Measurements from ENCODE around the gene CERS6.

Gene CERS6

DNA sequence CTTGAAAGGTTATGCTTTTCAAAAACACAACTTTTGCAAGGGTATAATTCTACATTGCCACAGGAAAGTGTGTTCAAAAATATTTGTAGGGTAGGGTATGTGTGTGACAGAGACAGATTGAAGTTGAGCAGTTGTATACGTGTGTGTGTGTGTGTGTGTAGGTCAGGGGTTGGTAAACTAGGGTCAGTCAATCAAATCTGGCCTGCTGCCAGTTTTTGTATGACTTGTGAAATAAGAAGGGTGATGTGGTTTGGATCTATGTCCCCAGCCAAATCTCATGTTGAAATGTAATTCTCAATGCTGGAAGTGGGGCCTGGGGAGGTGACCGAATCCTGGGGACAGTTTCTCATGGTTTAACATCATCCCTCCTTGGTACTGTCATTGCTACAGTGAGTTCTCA lies 148.2 kb downstream of the CERS6 start:
- Mint-ChIP-seq H3K9me3 (peaks cover 31% of the 10 kb centered on the region), H3K4me1 (ENCODE audit: low read depth) (peaks cover 6% of the 10 kb centered on the region), H3K27me3 (ENCODE audit: low read depth) (no peaks in the 10 kb centered on the region), H3K4me3 (no peak overlapping the region), H3K27ac (no peak overlapping the region), H3K36me3 (ENCODE audit: low read depth) (peaks cover 22% of the 10 kb centered on the region)

DNA sequence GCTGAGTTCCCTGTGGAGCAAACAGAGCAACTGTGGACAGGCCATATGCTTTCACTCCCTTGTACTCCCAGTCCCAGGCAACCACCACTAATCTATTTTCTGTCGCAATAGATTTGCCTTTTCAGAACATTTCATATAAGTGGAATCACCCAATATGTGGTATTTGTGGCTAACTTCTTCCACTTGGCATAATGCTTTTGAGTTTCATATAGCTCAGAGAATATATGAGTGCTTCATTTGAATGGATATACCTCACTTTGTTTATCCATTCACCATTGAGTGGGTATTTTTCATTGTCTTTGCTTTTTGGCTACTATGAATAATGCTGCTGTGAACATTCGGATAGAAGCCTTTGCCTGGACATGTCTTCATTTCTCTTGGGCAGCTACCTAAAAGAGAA lies 151.9 kb downstream of the CERS6 start:
- H3K27me3 Mint-ChIP-seq (ENCODE audit: low read depth) = no peaks in the 10 kb centered on the region
- H3K4me3 Mint-ChIP-seq = no peak overlapping the region

GRCh38 chr2:168608796-168609195 lies 152.7 kb downstream of the CERS6 start:
- Mint-ChIP-seq H3K27me3 (ENCODE audit: low read depth) (no peaks in the 10 kb centered on the region), H3K4me3 (no peak overlapping the region), H3K4me1 (ENCODE audit: low read depth) (peaks cover 12% of the 10 kb centered on the region)

More for the DNA sequence above, 151.9 kb downstream of the CERS6 start:
- H3K4me1 Mint-ChIP-seq (ENCODE audit: low read depth) = peaks cover 9% of the 10 kb centered on the region
- H3K36me3 Mint-ChIP-seq (ENCODE audit: low read depth) = peaks cover 20% of the 10 kb centered on the region
- peaks cover 30% of the 10 kb centered on the region for H3K9me3 Mint-ChIP-seq
- no peak overlapping the region for H3K27ac Mint-ChIP-seq

DNA sequence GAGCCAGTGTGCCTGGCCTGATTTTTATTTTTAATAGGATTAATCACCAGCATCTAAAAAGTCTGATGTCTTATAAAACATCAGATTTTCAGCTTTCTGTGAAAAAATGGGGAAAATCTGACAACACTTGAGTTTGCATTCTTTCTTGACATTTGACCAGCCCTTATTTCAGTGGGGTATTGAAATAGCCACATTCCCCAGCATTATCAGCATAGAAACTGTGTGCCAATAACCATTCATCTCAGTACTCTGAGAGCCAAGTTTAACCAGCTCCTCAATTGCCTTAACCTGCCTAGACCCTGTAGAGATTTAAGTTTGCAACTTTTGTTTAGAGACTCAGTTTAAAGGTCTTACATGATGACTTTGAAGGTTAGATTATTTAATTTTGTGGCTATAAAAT lies 155.0 kb downstream of the CERS6 start:
- peaks cover 14% of the 10 kb centered on the region for H3K4me1 Mint-ChIP-seq (ENCODE audit: low read depth)
- no peak overlapping the region for H3K27ac Mint-ChIP-seq
- H3K36me3 Mint-ChIP-seq (ENCODE audit: low read depth) = peaks cover 24% of the 10 kb centered on the region
- peaks cover 25% of the 10 kb centered on the region for H3K9me3 Mint-ChIP-seq
- no peaks in the 10 kb centered on the region for H3K27me3 Mint-ChIP-seq (ENCODE audit: low read depth)
- H3K4me3 Mint-ChIP-seq = no peak overlapping the region

More at GRCh38 chr2:168608796-168609195, 152.7 kb downstream of the CERS6 start:
- H3K9me3 Mint-ChIP-seq = peaks cover 30% of the 10 kb centered on the region
- H3K27ac Mint-ChIP-seq = no peak overlapping the region
- peaks cover 24% of the 10 kb centered on the region for H3K36me3 Mint-ChIP-seq (ENCODE audit: low read depth)

GRCh38 chr2:168611896-168612650 lies 156.0 kb downstream of the CERS6 start:
- H3K27ac Mint-ChIP-seq = no peak overlapping the region
- no peak overlapping the region for H3K4me3 Mint-ChIP-seq
- H3K4me1 Mint-ChIP-seq (ENCODE audit: low read depth) = peaks cover 14% of the 10 kb centered on the region
- H3K9me3 Mint-ChIP-seq = peaks cover 20% of the 10 kb centered on the region
- peaks cover 17% of the 10 kb centered on the region for H3K36me3 Mint-ChIP-seq (ENCODE audit: low read depth)
- no peaks in the 10 kb centered on the region for H3K27me3 Mint-ChIP-seq (ENCODE audit: low read depth)

GRCh38 chr2:168612719-168613118 lies 156.6 kb downstream of the CERS6 start:
- Mint-ChIP-seq H3K4me1 (ENCODE audit: low read depth) (peaks cover 14% of the 10 kb centered on the region), H3K4me3 (no peak overlapping the region)

DNA sequence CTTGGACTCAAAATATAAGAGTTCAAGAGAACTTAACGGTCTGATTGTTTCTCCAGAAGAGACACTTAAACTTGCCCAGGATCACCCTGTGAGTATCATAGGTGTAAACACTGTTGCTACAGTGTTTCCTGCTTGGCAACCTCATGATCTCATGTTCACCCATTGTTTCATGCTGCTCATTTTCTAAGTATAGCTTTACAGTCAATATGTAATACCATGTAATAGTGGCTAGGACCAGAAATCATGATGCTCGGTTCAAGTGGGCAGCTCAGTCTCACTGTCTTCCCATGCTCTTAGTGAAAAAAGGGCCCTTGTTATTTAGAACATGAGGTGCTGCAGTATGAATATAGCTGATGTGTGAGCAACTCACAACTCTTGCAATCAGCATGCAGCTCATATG lies 157.5 kb downstream of the CERS6 start:
- H3K27ac Mint-ChIP-seq = no peak overlapping the region
- peaks cover 11% of the 10 kb centered on the region for H3K4me1 Mint-ChIP-seq (ENCODE audit: low read depth)
- no peaks in the 10 kb centered on the region for H3K27me3 Mint-ChIP-seq (ENCODE audit: low read depth)
- no peak overlapping the region for H3K4me3 Mint-ChIP-seq
- H3K9me3 Mint-ChIP-seq = peaks cover 20% of the 10 kb centered on the region
- peaks cover 17% of the 10 kb centered on the region for H3K36me3 Mint-ChIP-seq (ENCODE audit: low read depth)

More at GRCh38 chr2:168612719-168613118, 156.6 kb downstream of the CERS6 start:
- H3K36me3 Mint-ChIP-seq (ENCODE audit: low read depth) = peaks cover 17% of the 10 kb centered on the region
- H3K27ac Mint-ChIP-seq = no peak overlapping the region
- no peaks in the 10 kb centered on the region for H3K27me3 Mint-ChIP-seq (ENCODE audit: low read depth)
- H3K9me3 Mint-ChIP-seq = peaks cover 20% of the 10 kb centered on the region

- H3K27ac Mint-ChIP-seq = no peak overlapping the region
- H3K27me3 Mint-ChIP-seq (ENCODE audit: low read depth) = no peaks in the 10 kb centered on the region
- H3K9me3 Mint-ChIP-seq = peaks cover 20% of the 10 kb centered on the region
- peaks cover 11% of the 10 kb centered on the region for H3K4me1 Mint-ChIP-seq (ENCODE audit: low read depth)
- H3K4me3 Mint-ChIP-seq = no peak overlapping the region
- peaks cover 17% of the 10 kb centered on the region for H3K36me3 Mint-ChIP-seq (ENCODE audit: low read depth)
Measured at GRCh38 chr2:168614172-168615018, 158.3 kb downstream of the CERS6 start.

DNA sequence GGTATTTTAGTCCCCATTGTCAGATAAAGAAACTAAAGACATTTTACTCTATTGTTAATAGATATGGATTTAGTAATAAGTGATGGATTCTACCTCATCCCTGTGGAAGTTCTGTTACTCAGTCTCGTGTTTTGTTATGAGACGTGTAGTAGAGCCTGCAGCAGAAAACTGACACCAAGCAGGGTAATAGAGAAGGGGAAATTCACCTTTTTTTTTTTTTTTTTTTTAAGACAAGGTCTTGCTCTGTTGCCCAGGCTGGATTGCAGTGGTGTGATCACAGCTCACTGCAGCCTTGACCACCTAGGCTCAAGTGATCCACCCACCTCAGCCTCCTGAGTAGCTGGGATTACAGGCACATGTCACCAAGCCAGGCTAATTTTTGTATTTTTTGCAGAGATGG lies 164.5 kb downstream of the CERS6 start:
- peaks cover 2% of the 10 kb centered on the region for H3K4me1 Mint-ChIP-seq (ENCODE audit: low read depth)

DNA sequence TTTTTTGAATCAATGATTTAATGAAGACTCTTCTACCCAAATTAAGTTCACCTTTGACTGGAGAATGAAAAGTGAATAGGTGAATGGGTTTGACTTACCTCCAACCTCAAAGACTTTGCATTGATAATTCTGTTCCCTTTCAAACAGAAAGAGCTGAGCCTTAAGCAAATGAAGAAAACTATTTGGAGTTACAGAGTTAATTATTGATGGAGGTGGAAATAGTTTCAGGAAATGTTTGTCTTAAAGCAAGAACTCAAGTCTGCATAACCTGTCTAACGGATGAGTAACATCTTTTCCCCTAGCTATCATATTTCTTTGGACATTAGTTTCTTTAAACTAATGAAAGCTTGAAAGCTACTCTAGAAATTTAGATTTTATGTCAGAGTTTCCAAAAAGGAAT lies 166.5 kb downstream of the CERS6 start:
- Mint-ChIP-seq H3K27ac (no peak overlapping the region), H3K4me3 (no peak overlapping the region), H3K36me3 (ENCODE audit: low read depth) (no peaks in the 10 kb centered on the region), H3K27me3 (ENCODE audit: low read depth) (no peaks in the 10 kb centered on the region), H3K9me3 (no peaks in the 10 kb centered on the region), H3K4me1 (ENCODE audit: low read depth) (peaks cover 4% of the 10 kb centered on the region)

More for the DNA sequence above, 164.5 kb downstream of the CERS6 start:
- Mint-ChIP-seq H3K27ac (no peak overlapping the region), H3K4me3 (no peak overlapping the region), H3K36me3 (ENCODE audit: low read depth) (peaks cover 2% of the 10 kb centered on the region), H3K9me3 (peaks cover 8% of the 10 kb centered on the region), H3K27me3 (ENCODE audit: low read depth) (no peaks in the 10 kb centered on the region)

DNA sequence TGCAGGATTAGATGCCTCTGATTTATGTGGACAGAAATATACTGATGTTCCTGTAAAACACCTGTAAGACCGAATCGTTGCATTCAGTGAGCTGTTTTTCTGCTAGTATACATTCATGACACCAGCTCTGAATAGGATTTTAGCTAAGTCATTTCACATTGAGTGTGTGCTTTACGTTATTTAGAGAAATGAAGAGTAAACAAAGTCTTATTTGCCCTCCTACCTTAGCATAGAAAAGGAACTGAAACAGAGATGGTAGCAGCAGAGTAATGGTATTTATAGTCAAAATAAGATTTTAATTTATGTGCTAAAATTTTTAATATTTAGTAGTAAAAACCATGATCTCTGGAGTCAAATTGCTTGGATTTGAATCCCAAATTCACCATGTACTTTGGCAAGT lies 168.0 kb downstream of the CERS6 start:
- H3K36me3 Mint-ChIP-seq (ENCODE audit: low read depth) = no peaks in the 10 kb centered on the region
- no peaks in the 10 kb centered on the region for H3K27me3 Mint-ChIP-seq (ENCODE audit: low read depth)
- peaks cover 4% of the 10 kb centered on the region for H3K4me1 Mint-ChIP-seq (ENCODE audit: low read depth)
- no peaks in the 10 kb centered on the region for H3K9me3 Mint-ChIP-seq
- no peak overlapping the region for H3K27ac Mint-ChIP-seq
- no peak overlapping the region for H3K4me3 Mint-ChIP-seq

DNA sequence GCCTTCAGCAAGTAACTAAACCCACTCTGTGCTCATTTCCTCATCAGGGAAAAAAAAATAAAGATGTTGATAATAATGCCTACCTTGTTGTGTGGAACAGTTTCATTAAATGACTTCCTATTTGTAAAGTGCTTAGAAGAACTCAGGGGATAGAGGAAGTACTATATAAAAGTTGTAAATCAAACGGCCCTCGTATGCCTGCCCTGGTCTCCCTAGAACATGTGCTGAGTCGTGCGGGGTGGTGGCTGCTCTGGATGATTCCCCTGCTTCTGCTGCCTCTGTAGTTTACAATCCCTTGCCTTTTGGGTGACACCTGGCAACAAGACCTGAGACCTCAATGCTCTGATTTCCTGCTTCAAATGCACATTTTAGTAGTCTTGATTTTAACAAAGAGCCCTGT lies 170.0 kb downstream of the CERS6 start:
- H3K4me1 Mint-ChIP-seq (ENCODE audit: low read depth) = peaks cover 4% of the 10 kb centered on the region
- no peaks in the 10 kb centered on the region for H3K36me3 Mint-ChIP-seq (ENCODE audit: low read depth)
- H3K27me3 Mint-ChIP-seq (ENCODE audit: low read depth) = no peaks in the 10 kb centered on the region
- H3K27ac Mint-ChIP-seq = no peak overlapping the region
- no peaks in the 10 kb centered on the region for H3K9me3 Mint-ChIP-seq
- no peak overlapping the region for H3K4me3 Mint-ChIP-seq

DNA sequence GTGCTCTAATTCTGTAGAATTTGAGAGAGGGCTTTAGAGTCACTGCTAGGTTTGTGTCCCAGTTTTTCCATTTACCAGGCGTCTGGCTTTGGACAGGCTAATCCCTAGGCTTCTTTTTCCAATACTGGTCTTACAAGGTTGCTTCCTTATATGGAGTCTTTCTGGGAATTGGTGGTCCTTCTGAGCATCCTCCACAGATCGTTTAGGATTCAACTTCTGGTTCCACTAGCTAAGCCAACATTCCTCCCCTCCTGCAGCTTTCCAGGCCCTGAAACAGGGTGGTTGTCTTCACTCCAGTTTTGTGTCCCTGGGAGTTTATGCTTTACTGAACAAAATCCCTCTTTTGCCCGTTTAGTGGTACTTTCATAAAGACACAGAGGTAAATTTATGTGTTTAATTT lies 170.6 kb downstream of the CERS6 start:
- H3K4me3 Mint-ChIP-seq = no peak overlapping the region
- H3K9me3 Mint-ChIP-seq = no peaks in the 10 kb centered on the region
- H3K27ac Mint-ChIP-seq = no peak overlapping the region
- no peaks in the 10 kb centered on the region for H3K27me3 Mint-ChIP-seq (ENCODE audit: low read depth)
- no peaks in the 10 kb centered on the region for H3K36me3 Mint-ChIP-seq (ENCODE audit: low read depth)
- H3K4me1 Mint-ChIP-seq (ENCODE audit: low read depth) = peaks cover 4% of the 10 kb centered on the region

- H3K27ac Mint-ChIP-seq = no peak overlapping the region
- H3K27me3 Mint-ChIP-seq (ENCODE audit: low read depth) = no peaks in the 10 kb centered on the region
- no peaks in the 10 kb centered on the region for H3K9me3 Mint-ChIP-seq
- peaks cover 3% of the 10 kb centered on the region for H3K4me1 Mint-ChIP-seq (ENCODE audit: low read depth)
- no peaks in the 10 kb centered on the region for H3K36me3 Mint-ChIP-seq (ENCODE audit: low read depth)
- H3K4me3 Mint-ChIP-seq = no peak overlapping the region
Measured at GRCh38 chr2:168632709-168633121, 176.6 kb downstream of the CERS6 start.

DNA sequence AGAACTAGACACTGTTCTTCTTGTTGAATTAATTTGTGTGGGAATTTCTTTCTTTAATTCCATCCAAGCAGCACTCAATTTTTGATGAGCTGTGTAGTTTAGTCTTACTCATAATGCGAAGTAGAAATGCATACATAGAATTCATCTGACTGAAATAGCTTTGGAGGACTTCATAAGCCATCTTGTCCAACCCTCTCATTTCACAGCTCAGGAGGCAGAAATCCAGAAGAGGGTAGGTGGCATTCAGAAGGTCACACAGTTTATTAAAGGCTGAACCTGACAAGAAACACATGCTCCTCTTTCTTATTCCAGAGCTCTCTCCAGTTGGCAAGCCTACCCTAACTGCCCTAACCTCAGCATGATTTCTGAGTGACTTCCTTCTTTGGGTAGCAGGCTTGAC lies 177.1 kb downstream of the CERS6 start:
- H3K9me3 Mint-ChIP-seq = no peaks in the 10 kb centered on the region
- H3K36me3 Mint-ChIP-seq (ENCODE audit: low read depth) = no peaks in the 10 kb centered on the region
- peaks cover 3% of the 10 kb centered on the region for H3K4me1 Mint-ChIP-seq (ENCODE audit: low read depth)

More for the DNA sequence above, 177.1 kb downstream of the CERS6 start:
- Mint-ChIP-seq H3K27ac (no peak overlapping the region), H3K4me3 (no peak overlapping the region), H3K27me3 (ENCODE audit: low read depth) (no peaks in the 10 kb centered on the region)

Data from T-helper 1 cell treated with Interleukin-12 subunit alpha and Interleukin-12 subunit beta and Interleukin-4 antibody, amounts not matched to agents 30 μg/mL and 1 μg/mL, for 36 hours (primary cell).